GM12892 (cell line): Measurements from ENCODE around the gene C1orf105.

Experiments used
- POLR2A ChIP-seq: IDR thresholded peaks from 2 replicates; pipeline ENCODE4 v1.6.1; 2011; ENCODE audit warnings: low read depth, low read length, control low read depth
- POLR2AphosphoS5 ChIP-seq: IDR thresholded peaks from 2 replicates; pipeline ENCODE4 v1.6.1; 2011; ENCODE audit warnings: low read depth, low read length, control low read depth

DNA sequence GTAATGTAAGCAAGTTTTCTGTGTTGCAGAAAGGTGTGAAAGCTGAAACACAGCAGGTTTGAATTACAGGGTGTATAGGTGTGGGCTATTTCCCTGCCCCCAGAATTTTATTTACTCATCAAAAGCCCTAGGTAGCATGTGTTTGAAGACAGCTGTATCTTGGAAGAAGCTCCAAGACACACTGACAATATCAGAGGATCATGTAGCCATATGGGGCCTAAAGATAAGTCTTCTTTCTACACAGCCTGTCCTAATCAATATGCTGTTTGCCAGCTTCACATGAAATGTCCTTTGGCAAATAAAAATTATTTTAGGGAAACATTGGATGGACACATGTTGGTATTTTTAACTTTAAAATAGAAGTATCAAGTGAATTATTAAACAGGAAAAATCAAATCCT is 95.0 kb downstream of the C1orf105 start:
- TF ChIP-seq POLR2A = no peak
- no peak for TF ChIP-seq POLR2AphosphoS5
